SU-DHL-6 (cell line): ENCODE results near the gene TBR1.

Experiments
- EZH2phosphoT487 ChIP-seq: fragments of 200-600 bp; sonication (generic), shearing (Covaris generic); conservative IDR thresholded peaks from 2 replicates; pipeline ENCODE4 v1.6.1; 2018; ENCODE audit warnings: mild to moderate bottlenecking, antibody characterized with exemption, low read length, moderate library complexity, mixed read lengths
- TF ChIP-seq, protein P1 (sequence below): fragments of 200-600 bp; sonication (generic); IDR thresholded peaks from one replicate; pipeline ENCODE4 v1.5.1; 2017; ENCODE audit warnings: antibody characterized with exemption, mild to moderate bottlenecking, low read length, moderate library complexity; ENCODE audit not compliant: insufficient read depth, poor library complexity, severe bottlenecking

DNA sequence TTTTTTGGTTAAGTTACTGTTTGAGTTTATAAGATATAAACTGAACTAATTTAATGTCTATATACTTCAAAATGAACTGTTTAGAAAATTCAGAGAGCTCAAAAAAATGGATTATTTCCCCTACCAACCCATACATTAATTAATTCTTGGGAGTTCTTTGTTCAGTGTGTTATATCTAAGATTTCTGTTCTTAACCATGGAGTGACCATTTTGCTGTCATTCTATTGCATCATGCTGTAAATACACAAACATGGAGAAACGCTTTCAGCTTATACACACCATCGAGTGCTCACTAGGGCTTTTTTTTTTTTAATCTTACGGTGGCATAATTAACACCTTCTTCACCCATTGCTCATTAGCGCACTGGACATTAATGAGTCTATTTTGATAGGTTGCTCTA lies 33.4 kb upstream of the TBR1 start:
- TF ChIP-seq, protein P1, sequence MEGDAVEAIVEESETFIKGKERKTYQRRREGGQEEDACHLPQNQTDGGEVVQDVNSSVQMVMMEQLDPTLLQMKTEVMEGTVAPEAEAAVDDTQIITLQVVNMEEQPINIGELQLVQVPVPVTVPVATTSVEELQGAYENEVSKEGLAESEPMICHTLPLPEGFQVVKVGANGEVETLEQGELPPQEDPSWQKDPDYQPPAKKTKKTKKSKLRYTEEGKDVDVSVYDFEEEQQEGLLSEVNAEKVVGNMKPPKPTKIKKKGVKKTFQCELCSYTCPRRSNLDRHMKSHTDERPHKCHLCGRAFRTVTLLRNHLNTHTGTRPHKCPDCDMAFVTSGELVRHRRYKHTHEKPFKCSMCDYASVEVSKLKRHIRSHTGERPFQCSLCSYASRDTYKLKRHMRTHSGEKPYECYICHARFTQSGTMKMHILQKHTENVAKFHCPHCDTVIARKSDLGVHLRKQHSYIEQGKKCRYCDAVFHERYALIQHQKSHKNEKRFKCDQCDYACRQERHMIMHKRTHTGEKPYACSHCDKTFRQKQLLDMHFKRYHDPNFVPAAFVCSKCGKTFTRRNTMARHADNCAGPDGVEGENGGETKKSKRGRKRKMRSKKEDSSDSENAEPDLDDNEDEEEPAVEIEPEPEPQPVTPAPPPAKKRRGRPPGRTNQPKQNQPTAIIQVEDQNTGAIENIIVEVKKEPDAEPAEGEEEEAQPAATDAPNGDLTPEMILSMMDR: no peak
- no peak for TF ChIP-seq EZH2phosphoT487
